GM23338 (cell line): ENCODE measurements around the gene RC3H2.

ENCODE experiments used
- CREB1 ChIP-seq: fragments of 250-450 bp; sonication (Bioruptor Pico); IDR thresholded peaks from 2 replicates; pipeline ENCODE4 v1.5.0; 2020; ENCODE audit warnings: low read depth, mild to moderate bottlenecking, moderate library complexity
- CTCF ChIP-seq, 2 experiments: fragments of 200-600 bp in 1 of 2; sonication (generic) in 1 of 2; conservative IDR thresholded peaks; 2 replicates each; pipeline versions ENCODE4 v1.5.1 to v1.6.1; 2016 to 2017; ENCODE audit warnings: antibody characterized with exemption in 2 of 2, low read depth in 2 of 2, mild to moderate bottlenecking in 2 of 2, moderate library complexity in 1 of 2
- EZH2 ChIP-seq: fragments of 200-600 bp; sonication (generic); IDR thresholded peaks from one replicate; pipeline ENCODE4 v1.8.0; 2017; ENCODE audit warnings: antibody characterized with exemption, mild to moderate bottlenecking, low read depth; ENCODE audit not compliant: unreplicated experiment
- EZH2phosphoT487 ChIP-seq: fragments of 200-600 bp; sonication (generic); IDR thresholded peaks from one replicate; pipeline ENCODE4 v1.8.1; 2018; ENCODE audit warnings: antibody characterized with exemption; ENCODE audit not compliant: unreplicated experiment
- JUNB ChIP-seq: IDR thresholded peaks from one replicate; pipeline ENCODE4 v1.6.1; 2016; ENCODE audit warnings: antibody characterized with exemption; ENCODE audit not compliant: unreplicated experiment
- POLR2AphosphoS5 ChIP-seq: IDR thresholded peaks from 2 replicates; pipeline ENCODE4 v1.6.1; 2016; ENCODE audit warnings: antibody characterized with exemption, low read depth
- ZNF114 ChIP-seq: fragments of 250-450 bp; sonication (Bioruptor Pico); IDR thresholded peaks from 2 replicates; pipeline ENCODE4 v1.5.0; 2020; ENCODE audit warnings: mild to moderate bottlenecking, moderate library complexity
- ZNF331 ChIP-seq: fragments of 250-450 bp; sonication (Bioruptor Pico); IDR thresholded peaks from 2 replicates; pipeline ENCODE4 v1.5.0; 2020; ENCODE audit warnings: low read depth, mild to moderate bottlenecking, moderate library complexity
- TF ChIP-seq, protein P1 (sequence below): IDR thresholded peaks from one replicate; pipeline ENCODE4 v1.6.1; 2018; ENCODE audit warnings: antibody characterized with exemption; ENCODE audit not compliant: unreplicated experiment
- TF ChIP-seq, protein P2 (sequence below): IDR thresholded peaks from 2 replicates; pipeline ENCODE4 v1.6.1; 2016; ENCODE audit warnings: antibody characterized with exemption
- TF ChIP-seq, protein P3 (sequence below): fragments of 250-450 bp; sonication (Bioruptor Pico); IDR thresholded peaks from 2 replicates; pipeline ENCODE4 v1.5.0; 2020; ENCODE audit warnings: mild to moderate bottlenecking, moderate library complexity

DNA sequence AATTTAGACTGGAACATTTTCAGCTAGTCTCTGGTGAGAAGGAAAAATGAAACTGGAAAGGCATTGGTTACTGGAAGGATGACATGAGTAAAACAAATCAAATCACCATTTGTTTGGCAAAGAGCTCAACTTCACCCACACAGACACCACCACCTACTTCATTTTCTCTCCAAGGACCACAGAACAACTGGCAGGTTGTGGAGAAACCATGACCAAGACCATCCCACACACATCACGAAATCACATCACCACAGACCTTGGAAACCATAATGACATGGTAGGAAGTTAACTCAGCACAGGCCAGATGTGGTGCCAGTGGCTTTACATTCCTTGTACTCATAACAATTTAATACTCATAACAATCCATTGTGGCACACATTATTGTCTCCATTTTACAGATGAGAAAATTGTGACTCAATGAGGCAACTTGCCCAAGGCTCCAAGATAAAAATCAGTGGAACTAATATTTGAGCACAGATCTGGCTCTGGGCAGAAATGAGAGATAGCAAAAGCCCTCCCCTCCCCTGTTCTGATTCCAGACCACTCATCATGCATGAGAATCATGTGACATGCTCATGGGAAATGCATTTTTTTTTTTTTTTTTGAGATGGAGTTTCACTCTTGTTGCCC, 97.8 kb downstream of the RC3H2 start:
- TF ChIP-seq CTCF (conservative IDR thresholded peaks at IDR 0.05; ENCODE audit: low read depth in 2 of 2) (no peak), EZH2phosphoT487 (no peak), POLR2AphosphoS5 (no peak), ZNF331 (CRISPR knock-in tag) (no peak), CREB1 (CRISPR knock-in tag) (no peak), JUNB (no peak), EZH2 (no peak), ZNF114 (CRISPR knock-in tag) (no peak)
- TF ChIP-seq, protein P1, sequence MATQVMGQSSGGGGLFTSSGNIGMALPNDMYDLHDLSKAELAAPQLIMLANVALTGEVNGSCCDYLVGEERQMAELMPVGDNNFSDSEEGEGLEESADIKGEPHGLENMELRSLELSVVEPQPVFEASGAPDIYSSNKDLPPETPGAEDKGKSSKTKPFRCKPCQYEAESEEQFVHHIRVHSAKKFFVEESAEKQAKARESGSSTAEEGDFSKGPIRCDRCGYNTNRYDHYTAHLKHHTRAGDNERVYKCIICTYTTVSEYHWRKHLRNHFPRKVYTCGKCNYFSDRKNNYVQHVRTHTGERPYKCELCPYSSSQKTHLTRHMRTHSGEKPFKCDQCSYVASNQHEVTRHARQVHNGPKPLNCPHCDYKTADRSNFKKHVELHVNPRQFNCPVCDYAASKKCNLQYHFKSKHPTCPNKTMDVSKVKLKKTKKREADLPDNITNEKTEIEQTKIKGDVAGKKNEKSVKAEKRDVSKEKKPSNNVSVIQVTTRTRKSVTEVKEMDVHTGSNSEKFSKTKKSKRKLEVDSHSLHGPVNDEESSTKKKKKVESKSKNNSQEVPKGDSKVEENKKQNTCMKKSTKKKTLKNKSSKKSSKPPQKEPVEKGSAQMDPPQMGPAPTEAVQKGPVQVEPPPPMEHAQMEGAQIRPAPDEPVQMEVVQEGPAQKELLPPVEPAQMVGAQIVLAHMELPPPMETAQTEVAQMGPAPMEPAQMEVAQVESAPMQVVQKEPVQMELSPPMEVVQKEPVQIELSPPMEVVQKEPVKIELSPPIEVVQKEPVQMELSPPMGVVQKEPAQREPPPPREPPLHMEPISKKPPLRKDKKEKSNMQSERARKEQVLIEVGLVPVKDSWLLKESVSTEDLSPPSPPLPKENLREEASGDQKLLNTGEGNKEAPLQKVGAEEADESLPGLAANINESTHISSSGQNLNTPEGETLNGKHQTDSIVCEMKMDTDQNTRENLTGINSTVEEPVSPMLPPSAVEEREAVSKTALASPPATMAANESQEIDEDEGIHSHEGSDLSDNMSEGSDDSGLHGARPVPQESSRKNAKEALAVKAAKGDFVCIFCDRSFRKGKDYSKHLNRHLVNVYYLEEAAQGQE: no peak
- TF ChIP-seq, protein P2, sequence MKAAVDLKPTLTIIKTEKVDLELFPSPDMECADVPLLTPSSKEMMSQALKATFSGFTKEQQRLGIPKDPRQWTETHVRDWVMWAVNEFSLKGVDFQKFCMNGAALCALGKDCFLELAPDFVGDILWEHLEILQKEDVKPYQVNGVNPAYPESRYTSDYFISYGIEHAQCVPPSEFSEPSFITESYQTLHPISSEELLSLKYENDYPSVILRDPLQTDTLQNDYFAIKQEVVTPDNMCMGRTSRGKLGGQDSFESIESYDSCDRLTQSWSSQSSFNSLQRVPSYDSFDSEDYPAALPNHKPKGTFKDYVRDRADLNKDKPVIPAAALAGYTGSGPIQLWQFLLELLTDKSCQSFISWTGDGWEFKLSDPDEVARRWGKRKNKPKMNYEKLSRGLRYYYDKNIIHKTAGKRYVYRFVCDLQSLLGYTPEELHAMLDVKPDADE: no peak
- TF ChIP-seq, protein P3, sequence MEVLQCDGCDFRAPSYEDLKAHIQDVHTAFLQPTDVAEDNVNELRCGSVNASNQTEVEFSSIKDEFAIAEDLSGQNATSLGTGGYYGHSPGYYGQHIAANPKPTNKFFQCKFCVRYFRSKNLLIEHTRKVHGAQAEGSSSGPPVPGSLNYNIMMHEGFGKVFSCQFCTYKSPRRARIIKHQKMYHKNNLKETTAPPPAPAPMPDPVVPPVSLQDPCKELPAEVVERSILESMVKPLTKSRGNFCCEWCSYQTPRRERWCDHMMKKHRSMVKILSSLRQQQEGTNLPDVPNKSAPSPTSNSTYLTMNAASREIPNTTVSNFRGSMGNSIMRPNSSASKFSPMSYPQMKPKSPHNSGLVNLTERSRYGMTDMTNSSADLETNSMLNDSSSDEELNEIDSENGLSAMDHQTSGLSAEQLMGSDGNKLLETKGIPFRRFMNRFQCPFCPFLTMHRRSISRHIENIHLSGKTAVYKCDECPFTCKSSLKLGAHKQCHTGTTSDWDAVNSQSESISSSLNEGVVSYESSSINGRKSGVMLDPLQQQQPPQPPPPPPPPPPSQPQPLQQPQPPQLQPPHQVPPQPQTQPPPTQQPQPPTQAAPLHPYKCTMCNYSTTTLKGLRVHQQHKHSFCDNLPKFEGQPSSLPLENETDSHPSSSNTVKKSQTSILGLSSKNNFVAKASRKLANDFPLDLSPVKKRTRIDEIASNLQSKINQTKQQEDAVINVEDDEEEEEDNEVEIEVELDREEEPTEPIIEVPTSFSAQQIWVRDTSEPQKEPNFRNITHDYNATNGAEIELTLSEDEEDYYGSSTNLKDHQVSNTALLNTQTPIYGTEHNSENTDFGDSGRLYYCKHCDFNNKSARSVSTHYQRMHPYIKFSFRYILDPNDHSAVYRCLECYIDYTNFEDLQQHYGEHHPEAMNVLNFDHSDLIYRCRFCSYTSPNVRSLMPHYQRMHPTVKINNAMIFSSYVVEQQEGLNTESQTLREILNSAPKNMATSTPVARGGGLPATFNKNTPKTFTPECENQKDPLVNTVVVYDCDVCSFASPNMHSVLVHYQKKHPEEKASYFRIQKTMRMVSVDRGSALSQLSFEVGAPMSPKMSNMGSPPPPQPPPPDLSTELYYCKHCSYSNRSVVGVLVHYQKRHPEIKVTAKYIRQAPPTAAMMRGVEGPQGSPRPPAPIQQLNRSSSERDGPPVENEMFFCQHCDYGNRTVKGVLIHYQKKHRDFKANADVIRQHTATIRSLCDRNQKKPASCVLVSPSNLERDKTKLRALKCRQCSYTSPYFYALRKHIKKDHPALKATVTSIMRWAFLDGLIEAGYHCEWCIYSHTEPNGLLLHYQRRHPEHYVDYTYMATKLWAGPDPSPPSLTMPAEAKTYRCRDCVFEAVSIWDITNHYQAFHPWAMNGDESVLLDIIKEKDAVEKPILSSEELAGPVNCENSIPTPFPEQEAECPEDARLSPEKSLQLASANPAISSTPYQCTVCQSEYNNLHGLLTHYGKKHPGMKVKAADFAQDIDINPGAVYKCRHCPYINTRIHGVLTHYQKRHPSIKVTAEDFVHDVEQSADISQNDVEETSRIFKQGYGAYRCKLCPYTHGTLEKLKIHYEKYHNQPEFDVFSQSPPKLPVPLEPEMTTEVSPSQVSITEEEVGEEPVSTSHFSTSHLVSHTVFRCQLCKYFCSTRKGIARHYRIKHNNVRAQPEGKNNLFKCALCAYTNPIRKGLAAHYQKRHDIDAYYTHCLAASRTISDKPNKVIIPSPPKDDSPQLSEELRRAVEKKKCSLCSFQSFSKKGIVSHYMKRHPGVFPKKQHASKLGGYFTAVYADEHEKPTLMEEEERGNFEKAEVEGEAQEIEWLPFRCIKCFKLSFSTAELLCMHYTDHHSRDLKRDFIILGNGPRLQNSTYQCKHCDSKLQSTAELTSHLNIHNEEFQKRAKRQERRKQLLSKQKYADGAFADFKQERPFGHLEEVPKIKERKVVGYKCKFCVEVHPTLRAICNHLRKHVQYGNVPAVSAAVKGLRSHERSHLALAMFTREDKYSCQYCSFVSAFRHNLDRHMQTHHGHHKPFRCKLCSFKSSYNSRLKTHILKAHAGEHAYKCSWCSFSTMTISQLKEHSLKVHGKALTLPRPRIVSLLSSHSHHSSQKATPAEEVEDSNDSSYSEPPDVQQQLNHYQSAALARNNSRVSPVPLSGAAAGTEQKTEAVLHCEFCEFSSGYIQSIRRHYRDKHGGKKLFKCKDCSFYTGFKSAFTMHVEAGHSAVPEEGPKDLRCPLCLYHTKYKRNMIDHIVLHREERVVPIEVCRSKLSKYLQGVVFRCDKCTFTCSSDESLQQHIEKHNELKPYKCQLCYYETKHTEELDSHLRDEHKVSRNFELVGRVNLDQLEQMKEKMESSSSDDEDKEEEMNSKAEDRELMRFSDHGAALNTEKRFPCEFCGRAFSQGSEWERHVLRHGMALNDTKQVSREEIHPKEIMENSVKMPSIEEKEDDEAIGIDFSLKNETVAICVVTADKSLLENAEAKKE (CRISPR knock-in tag): no peak
